IPS-11a (cell line): ENCODE measurements around the gene LONRF2.

ENCODE experiments used
- H3K4me3 ChIP-seq: one replicate; pipeline ENCODE4 v1.5.1; 2013; ENCODE audit warnings: low read depth, low read length, control low read depth

Gene LONRF2

GRCh38 chr2:100276716-100277115 lies 45.6 kb downstream of the LONRF2 start:
- no peak overlapping the region for H3K4me3 ChIP-seq

GRCh38 chr2:100275200-100275589 lies 47.1 kb downstream of the LONRF2 start:
- no peak overlapping the region for H3K4me3 ChIP-seq

GRCh38 chr2:100274566-100275199 lies 47.6 kb downstream of the LONRF2 start:
- H3K4me3 ChIP-seq: no peak overlapping the region

- no peak overlapping the region for H3K4me3 ChIP-seq
Measured at GRCh38 chr2:100274076-100274475, 48.2 kb downstream of the LONRF2 start.

GRCh38 chr2:100273387-100273786 lies 48.9 kb downstream of the LONRF2 start:
- no peak overlapping the region for H3K4me3 ChIP-seq

GRCh38 chr2:100272841-100273329 lies 49.4 kb downstream of the LONRF2 start:
- H3K4me3 ChIP-seq: no peak overlapping the region

- no peak overlapping the region for H3K4me3 ChIP-seq
Measured at GRCh38 chr2:100271210-100271609, 51.1 kb downstream of the LONRF2 start.

- H3K4me3 ChIP-seq: no peak overlapping the region
Measured at GRCh38 chr2:100270381-100271146, 51.7 kb downstream of the LONRF2 start.

- H3K4me3 ChIP-seq: no peak overlapping the region
Measured at GRCh38 chr2:100269889-100270288, 52.4 kb downstream of the LONRF2 start.

GRCh38 chr2:100268986-100269385 lies 53.3 kb downstream of the LONRF2 start:
- H3K4me3 ChIP-seq: no peak overlapping the region

- H3K4me3 ChIP-seq: no peak overlapping the region
Measured at GRCh38 chr2:100267751-100268150, 54.5 kb downstream of the LONRF2 start.

- no peak overlapping the region for H3K4me3 ChIP-seq
Measured at GRCh38 chr2:100266126-100266525, 56.2 kb downstream of the LONRF2 start.

GRCh38 chr2:100265226-100265625 lies 57.1 kb downstream of the LONRF2 start:
- H3K4me3 ChIP-seq: no peak overlapping the region

GRCh38 chr2:100264651-100265050 lies 57.6 kb downstream of the LONRF2 start:
- no peak overlapping the region for H3K4me3 ChIP-seq

GRCh38 chr2:100264121-100264520 lies 58.2 kb downstream of the LONRF2 start:
- no peak overlapping the region for H3K4me3 ChIP-seq

GRCh38 chr2:100262555-100263320 lies 59.6 kb downstream of the LONRF2 start:
- no peak overlapping the region for H3K4me3 ChIP-seq

GRCh38 chr2:100262046-100262445 lies 60.3 kb downstream of the LONRF2 start:
- H3K4me3 ChIP-seq: no peak overlapping the region

- no peak overlapping the region for H3K4me3 ChIP-seq
Measured at GRCh38 chr2:100260712-100261620, 61.3 kb downstream of the LONRF2 start.

GRCh38 chr2:100259106-100259505 lies 63.2 kb downstream of the LONRF2 start:
- H3K4me3 ChIP-seq: no peak overlapping the region

- no peak overlapping the region for H3K4me3 ChIP-seq
Measured at GRCh38 chr2:100257939-100258338, 64.4 kb downstream of the LONRF2 start.

- H3K4me3 ChIP-seq: no peak overlapping the region
Measured at GRCh38 chr2:100256849-100257248, 65.5 kb downstream of the LONRF2 start.
